K562 (cell line): Measurements from ENCODE around the gene B9D2. TPM values are rescaled to one million over a fixed set of nuclear protein-coding genes. Genes with fewer than 3 reads are reported as not detected.

Experiments used
- BCOR ChIP-seq: fragments of 450-650 bp; IDR thresholded peaks from 2 replicates; pipeline ENCODE4 v1.6.1; 2016
- BRF1 ChIP-seq: IDR thresholded peaks from 3 replicates; pipeline ENCODE4 v1.6.1; 2011; ENCODE audit warnings: borderline replicate concordance, mild to moderate bottlenecking; ENCODE audit not compliant: insufficient read length; ENCODE audit errors: extremely low read depth
- COPS2 ChIP-seq: fragments of 450-650 bp; conservative IDR thresholded peaks from 2 replicates; pipeline ENCODE4 v1.6.1; 2016; ENCODE audit warnings: mild to moderate bottlenecking, moderate library complexity
- CTBP1 ChIP-seq: fragments of 450-650 bp; IDR thresholded peaks from 2 replicates; pipeline ENCODE4 v1.6.1; 2016; ENCODE audit warnings: borderline replicate concordance
- EHMT2 ChIP-seq: fragments of 450-650 bp; IDR thresholded peaks from 2 replicates; pipeline ENCODE4 v1.6.1; 2018; ENCODE audit warnings: antibody characterized with exemption
- MBD2 ChIP-seq: sonication (generic); IDR thresholded peaks from 2 replicates; pipeline ENCODE4 v1.6.1; 2016; ENCODE audit warnings: low read depth, borderline replicate concordance
- NEUROD1 ChIP-seq: fragments of 150-350 bp; IDR thresholded peaks from 2 replicates; pipeline ENCODE4 v1.6.1; 2014; ENCODE audit warnings: borderline replicate concordance, low read length, low read depth; ENCODE audit not compliant: partially characterized antibody
- NFATC3 ChIP-seq: fragments of 450-650 bp; IDR thresholded peaks from 2 replicates; pipeline ENCODE4 v1.6.1; 2017; ENCODE audit warnings: mild to moderate bottlenecking
- RBBP5 ChIP-seq: fragments of 200-600 bp; sonication (generic); IDR thresholded peaks from 2 replicates; pipeline ENCODE4 v1.6.1; 2012; ENCODE audit warnings: borderline replicate concordance, mild to moderate bottlenecking, low read length, control low read depth, inconsistent platforms; ENCODE audit not compliant: insufficient read depth, poor library complexity, severe bottlenecking
- RNF2 ChIP-seq: sonication (generic); IDR thresholded peaks from 2 replicates; pipeline ENCODE4 v1.6.1; 2016
- RUNX1 ChIP-seq: sonication (generic); IDR thresholded peaks from 2 replicates; pipeline ENCODE4 v1.6.1; 2016; ENCODE audit warnings: antibody characterized with exemption, low read depth
- SMAD1 ChIP-seq: fragments of 150-350 bp; IDR thresholded peaks from 2 replicates; pipeline ENCODE4 v1.6.1; 2014; ENCODE audit warnings: low read length, low read depth; ENCODE audit not compliant: partially characterized antibody
- SMARCE1 ChIP-seq: fragments of 450-650 bp; IDR thresholded peaks from 2 replicates; pipeline ENCODE4 v1.7.1; 2016; ENCODE audit warnings: mild to moderate bottlenecking
- SP1 ChIP-seq: sonication (generic); formaldehyde crosslinking; IDR thresholded peaks from 2 replicates; pipeline ENCODE4 v1.8.1; 2022; ENCODE audit warnings: mild to moderate bottlenecking, missing genetic modification reagents
- TCF3 ChIP-seq: sonication (generic); formaldehyde crosslinking; IDR thresholded peaks from 2 replicates; pipeline ENCODE4 v1.4.0; 2020; ENCODE audit warnings: mild to moderate bottlenecking, missing genetic modification reagents
- XRCC4 ChIP-seq: IDR thresholded peaks from one replicate; pipeline ENCODE4 v1.6.1; 2011; ENCODE audit not compliant: insufficient read depth, insufficient read length; ENCODE audit errors: extremely low read depth
- ZC3H4 ChIP-seq: sonication (generic); formaldehyde crosslinking; IDR thresholded peaks from 2 replicates; pipeline ENCODE4 v1.9.0; 2021; ENCODE audit warnings: missing genetic modification reagents, borderline replicate concordance
- ZKSCAN3 ChIP-seq: fragments of 250-450 bp; sonication (Bioruptor Pico); IDR thresholded peaks from 2 replicates; pipeline ENCODE4 v1.4.0; 2020
- ZNF175 ChIP-seq: fragments of 200-800 bp; sonication (Bioruptor generic); IDR thresholded peaks from 2 replicates; pipeline ENCODE4 v1.6.1; 2016; ENCODE audit warnings: low read depth, mild to moderate bottlenecking, missing genetic modification characterization, missing compliant biosample characterization
- ZNF324 ChIP-seq: fragments of 250-450 bp; sonication (Bioruptor Pico); IDR thresholded peaks from 2 replicates; pipeline ENCODE4 v1.4.0; 2020; ENCODE audit warnings: mild to moderate bottlenecking
- polyA plus RNA-seq, 8 experiments: library from polyadenylated mRNA; depleted of rRNA in 4 of 8; stranded (reverse) in 5 of 8; unstranded in 3 of 8; fragments of >200 nt; fragmentation: Nextera tagmentation in 2 of 8; fragmentation: Illumina TruSeq in 1 of 8; extraction: Ambion mirVana in 2 of 8; extraction: Trizol in 1 of 8; gene quantifications; 2 replicates each; pipeline versions ENCODE4 v1.2.1 to v1.2.3, GENCODE V29; 2011 to 2014; ENCODE audit warnings: inconsistent platforms in 1 of 8, missing spikeins in 1 of 8
- total RNA-seq, 7 experiments: library from RNA; depleted of rRNA in 6 of 7; stranded (reverse); fragments of >200 nt in 6 of 7; fragmentation: Illumina TruSeq in 2 of 7; extraction: Trizol in 2 of 7; gene quantifications; 2 replicates each; pipeline versions ENCODE4 v1.2.1 to v1.2.3, GENCODE V29; 2011 to 2021; ENCODE audit warnings: low replicate concordance in 1 of 7
- TF ChIP-seq, protein P1 (sequence below): sonication (generic); IDR thresholded peaks from 2 replicates; pipeline ENCODE4 v1.6.1; 2016
- TF ChIP-seq, protein P2 (sequence below): fragments of 250-450 bp; sonication (Bioruptor Pico); IDR thresholded peaks from 2 replicates; pipeline ENCODE4 v1.4.0; 2020; ENCODE audit warnings: borderline replicate concordance
- TF ChIP-seq, protein P3 (sequence below): fragments of 450-650 bp; IDR thresholded peaks from 2 replicates; pipeline ENCODE4 v1.6.1; 2014; ENCODE audit warnings: low read depth, mild to moderate bottlenecking, moderate library complexity, borderline replicate concordance
- TF ChIP-seq, protein P4 (sequence below), 2 experiments: fragments of 450-650 bp in 1 of 2; sonication (generic) in 1 of 2; formaldehyde crosslinking; conservative IDR thresholded peaks; 2 replicates each; pipeline versions ENCODE4 v1.4.0 to v1.8.1; 2020 to 2022; ENCODE audit warnings: mild to moderate bottlenecking in 1 of 2, missing genetic modification reagents in 1 of 2

Gene B9D2
- total and polyA plus RNA-seq, 9 of the 15 experiments (the other 6 are each of a cell fraction or from before 2014, with no cell fraction given): 0.83 to 6.9 (median 2.8) TPM

DNA sequence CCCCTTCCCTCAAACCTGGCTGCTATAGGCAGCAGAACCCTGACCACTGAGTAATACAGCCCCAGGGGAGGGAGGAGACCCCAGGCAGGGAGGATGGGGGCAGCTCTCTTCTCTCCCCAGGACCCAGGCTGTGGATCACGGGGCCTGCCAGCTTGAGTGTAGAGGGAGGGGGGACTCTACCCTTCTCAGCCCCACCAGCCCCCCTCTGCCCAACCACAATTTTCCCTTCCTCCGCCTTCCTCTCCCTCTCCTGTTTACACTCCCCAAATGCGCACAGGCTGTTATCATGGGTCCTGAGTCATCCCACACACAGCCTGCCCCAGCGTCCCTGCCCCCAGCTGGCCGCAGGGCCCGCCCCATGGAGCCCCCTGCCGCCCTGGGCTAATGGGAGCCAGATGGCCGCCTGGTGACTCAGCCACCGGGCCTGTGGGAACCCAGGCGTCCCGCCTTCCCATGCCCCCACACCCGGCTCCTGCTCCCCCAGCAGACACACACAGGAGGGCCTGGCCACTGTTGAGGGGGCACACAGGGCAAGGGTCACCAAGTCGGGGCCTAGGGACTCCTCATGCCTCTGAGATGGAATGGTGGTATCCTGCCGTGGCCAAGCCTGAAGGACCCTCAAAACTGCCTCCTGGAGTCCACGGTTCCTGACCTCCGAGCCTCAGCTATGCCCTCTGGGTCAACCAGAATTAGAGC lies 40.4 kb downstream of the B9D2 start (continued):
- TF ChIP-seq NEUROD1 (peak; percentile 91), SMARCE1 (peak; percentile 97), SP1 (CRISPR knock-in tag) (no peak), XRCC4 (no peak), RUNX1 (no peak), ZNF175 (CRISPR knock-in tag) (peak; percentile 70; the same call in 1 of the 2 replicates), TCF3 (CRISPR knock-in tag) (peak; percentile 74), ZNF324 (CRISPR knock-in tag) (no peak), NFATC3 (no peak), BCOR (no peak), ZKSCAN3 (no peak), EHMT2 (no peak), COPS2 (no peak), RNF2 (peak; percentile 95; the same call in 1 of the 2 replicates), MBD2 (peak; percentile 80), RBBP5 (peak; percentile 75), SMAD1 (peak; percentile 80), ZC3H4 (CRISPR knock-in tag) (no peak), CTBP1 (peak; percentile 82), BRF1 (no peak)
- TF ChIP-seq, protein P1, sequence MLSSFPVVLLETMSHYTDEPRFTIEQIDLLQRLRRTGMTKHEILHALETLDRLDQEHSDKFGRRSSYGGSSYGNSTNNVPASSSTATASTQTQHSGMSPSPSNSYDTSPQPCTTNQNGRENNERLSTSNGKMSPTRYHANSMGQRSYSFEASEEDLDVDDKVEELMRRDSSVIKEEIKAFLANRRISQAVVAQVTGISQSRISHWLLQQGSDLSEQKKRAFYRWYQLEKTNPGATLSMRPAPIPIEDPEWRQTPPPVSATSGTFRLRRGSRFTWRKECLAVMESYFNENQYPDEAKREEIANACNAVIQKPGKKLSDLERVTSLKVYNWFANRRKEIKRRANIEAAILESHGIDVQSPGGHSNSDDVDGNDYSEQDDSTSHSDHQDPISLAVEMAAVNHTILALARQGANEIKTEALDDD: no peak
- TF ChIP-seq, protein P2, sequence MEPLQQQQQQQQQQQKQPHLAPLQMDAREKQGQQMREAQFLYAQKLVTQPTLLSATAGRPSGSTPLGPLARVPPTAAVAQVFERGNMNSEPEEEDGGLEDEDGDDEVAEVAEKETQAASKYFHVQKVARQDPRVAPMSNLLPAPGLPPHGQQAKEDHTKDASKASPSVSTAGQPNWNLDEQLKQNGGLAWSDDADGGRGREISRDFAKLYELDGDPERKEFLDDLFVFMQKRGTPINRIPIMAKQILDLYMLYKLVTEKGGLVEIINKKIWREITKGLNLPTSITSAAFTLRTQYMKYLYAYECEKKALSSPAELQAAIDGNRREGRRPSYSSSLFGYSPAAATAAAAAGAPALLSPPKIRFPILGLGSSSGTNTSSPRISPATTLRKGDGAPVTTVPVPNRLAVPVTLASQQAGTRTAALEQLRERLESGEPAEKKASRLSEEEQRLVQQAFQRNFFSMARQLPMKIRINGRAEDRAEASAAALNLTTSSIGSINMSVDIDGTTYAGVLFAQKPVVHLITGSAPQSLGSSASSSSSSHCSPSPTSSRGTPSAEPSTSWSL (CRISPR knock-in tag): no peak
- TF ChIP-seq, protein P3, sequence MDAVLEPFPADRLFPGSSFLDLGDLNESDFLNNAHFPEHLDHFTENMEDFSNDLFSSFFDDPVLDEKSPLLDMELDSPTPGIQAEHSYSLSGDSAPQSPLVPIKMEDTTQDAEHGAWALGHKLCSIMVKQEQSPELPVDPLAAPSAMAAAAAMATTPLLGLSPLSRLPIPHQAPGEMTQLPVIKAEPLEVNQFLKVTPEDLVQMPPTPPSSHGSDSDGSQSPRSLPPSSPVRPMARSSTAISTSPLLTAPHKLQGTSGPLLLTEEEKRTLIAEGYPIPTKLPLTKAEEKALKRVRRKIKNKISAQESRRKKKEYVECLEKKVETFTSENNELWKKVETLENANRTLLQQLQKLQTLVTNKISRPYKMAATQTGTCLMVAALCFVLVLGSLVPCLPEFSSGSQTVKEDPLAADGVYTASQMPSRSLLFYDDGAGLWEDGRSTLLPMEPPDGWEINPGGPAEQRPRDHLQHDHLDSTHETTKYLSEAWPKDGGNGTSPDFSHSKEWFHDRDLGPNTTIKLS: 0 out of 2 replicates have a peak, but pooled peaks have one; percentile 10
- TF ChIP-seq, protein P4, sequence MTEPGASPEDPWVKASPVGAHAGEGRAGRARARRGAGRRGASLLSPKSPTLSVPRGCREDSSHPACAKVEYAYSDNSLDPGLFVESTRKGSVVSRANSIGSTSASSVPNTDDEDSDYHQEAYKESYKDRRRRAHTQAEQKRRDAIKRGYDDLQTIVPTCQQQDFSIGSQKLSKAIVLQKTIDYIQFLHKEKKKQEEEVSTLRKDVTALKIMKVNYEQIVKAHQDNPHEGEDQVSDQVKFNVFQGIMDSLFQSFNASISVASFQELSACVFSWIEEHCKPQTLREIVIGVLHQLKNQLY (CRISPR knock-in tag; conservative IDR thresholded peaks at IDR 0.05): no peak
